Measurements from ENCODE around the gene PPP1R10.

PPP1R10 gene

GRCh38 chr6:30610065-30610464, 7.0 kb downstream of the PPP1R10 start:
- no peak for DNase-seq (ENCODE audit: low read depth)
- no peak for TF ChIP-seq CTCF (IDR thresholded peaks at IDR 0.05; ENCODE audit: control insufficient read depth, extremely low read depth, insufficient read depth)
- no peak overlapping the region for H3K4me3 ChIP-seq (ENCODE audit: low read depth, low read length)

- no peak for TF ChIP-seq CTCF (IDR thresholded peaks at IDR 0.05; ENCODE audit: control insufficient read depth, extremely low read depth, insufficient read depth)
- no peak for DNase-seq (ENCODE audit: low read depth)
- H3K4me3 ChIP-seq (ENCODE audit: low read depth, low read length) = no peak overlapping the region
Observed at GRCh38 chr6:30603961-30604360, 13.1 kb downstream of the PPP1R10 start.

GRCh38 chr6:30601815-30602641, 15.0 kb downstream of the PPP1R10 start:
- no peak for TF ChIP-seq CTCF (IDR thresholded peaks at IDR 0.05; ENCODE audit: control insufficient read depth, extremely low read depth, insufficient read depth)
- H3K4me3 ChIP-seq (ENCODE audit: low read depth, low read length) = no peak overlapping the region
- DNase-seq (ENCODE audit: low read depth) = no peak

GRCh38 chr6:30601436-30601814, 15.6 kb downstream of the PPP1R10 start:
- no peak for DNase-seq (ENCODE audit: low read depth)
- no peak for TF ChIP-seq CTCF (IDR thresholded peaks at IDR 0.05; ENCODE audit: control insufficient read depth, extremely low read depth, insufficient read depth)
- no peak overlapping the region for H3K4me3 ChIP-seq (ENCODE audit: low read depth, low read length)

- DNase-seq (ENCODE audit: low read depth) = no peak
- H3K4me3 ChIP-seq (ENCODE audit: low read depth, low read length) = no peak overlapping the region
- no peak for TF ChIP-seq CTCF (IDR thresholded peaks at IDR 0.05; ENCODE audit: control insufficient read depth, extremely low read depth, insufficient read depth)
Observed at GRCh38 chr6:30600451-30600961, 16.5 kb downstream of the PPP1R10 start.

GRCh38 chr6:30599625-30600324, 17.3 kb downstream of the PPP1R10 start:
- H3K4me3 ChIP-seq (ENCODE audit: low read depth, low read length) = no peak overlapping the region
- TF ChIP-seq CTCF (IDR thresholded peaks at IDR 0.05; ENCODE audit: control insufficient read depth, extremely low read depth, insufficient read depth) = no peak
- no peak for DNase-seq (ENCODE audit: low read depth)
